ENCODE results near the gene SYT4. TPM values are rescaled to one million over a fixed set of nuclear protein-coding genes. Genes with fewer than 3 reads are reported as not detected.
"Not testable (repeated sequence)": the region's sequence is repeated elsewhere in the genome, so short reads cannot be mapped to it uniquely, and the experiment has no call there.

Gene SYT4, protein sequence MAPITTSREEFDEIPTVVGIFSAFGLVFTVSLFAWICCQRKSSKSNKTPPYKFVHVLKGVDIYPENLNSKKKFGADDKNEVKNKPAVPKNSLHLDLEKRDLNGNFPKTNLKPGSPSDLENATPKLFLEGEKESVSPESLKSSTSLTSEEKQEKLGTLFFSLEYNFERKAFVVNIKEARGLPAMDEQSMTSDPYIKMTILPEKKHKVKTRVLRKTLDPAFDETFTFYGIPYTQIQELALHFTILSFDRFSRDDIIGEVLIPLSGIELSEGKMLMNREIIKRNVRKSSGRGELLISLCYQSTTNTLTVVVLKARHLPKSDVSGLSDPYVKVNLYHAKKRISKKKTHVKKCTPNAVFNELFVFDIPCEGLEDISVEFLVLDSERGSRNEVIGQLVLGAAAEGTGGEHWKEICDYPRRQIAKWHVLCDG
- not detected in 2 replicates for total RNA-seq

DNA sequence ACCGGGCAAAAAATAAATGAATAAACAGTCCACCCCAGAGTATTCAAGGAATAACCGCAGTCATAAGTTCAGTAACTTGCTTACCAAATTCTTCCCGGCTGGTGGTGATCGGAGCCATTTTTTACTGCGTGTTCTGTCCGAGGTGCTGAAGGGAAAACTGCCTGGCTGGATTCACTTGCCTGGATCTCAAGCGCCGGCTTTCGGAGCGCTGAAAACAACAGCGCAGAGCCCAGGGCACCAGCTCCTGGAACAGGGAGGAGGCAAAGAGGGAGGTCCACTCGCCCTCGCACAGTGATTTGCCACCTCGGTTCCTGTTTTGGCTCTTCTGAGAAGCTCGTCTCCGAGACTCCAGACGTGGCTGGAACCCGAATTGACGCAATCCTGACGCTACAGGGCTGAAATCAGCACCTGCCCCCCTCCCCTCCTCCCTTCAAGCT lies at the start of gene SYT4:
SYT4 (minus strand) TSS at position 327 of the 437 bp plus-strand sequence; CDS start at position 118, 209 bp downstream.
- DNase-seq (ENCODE audit: low read depth in 2 of 2) = peak; percentile 41 to 49

DNA sequence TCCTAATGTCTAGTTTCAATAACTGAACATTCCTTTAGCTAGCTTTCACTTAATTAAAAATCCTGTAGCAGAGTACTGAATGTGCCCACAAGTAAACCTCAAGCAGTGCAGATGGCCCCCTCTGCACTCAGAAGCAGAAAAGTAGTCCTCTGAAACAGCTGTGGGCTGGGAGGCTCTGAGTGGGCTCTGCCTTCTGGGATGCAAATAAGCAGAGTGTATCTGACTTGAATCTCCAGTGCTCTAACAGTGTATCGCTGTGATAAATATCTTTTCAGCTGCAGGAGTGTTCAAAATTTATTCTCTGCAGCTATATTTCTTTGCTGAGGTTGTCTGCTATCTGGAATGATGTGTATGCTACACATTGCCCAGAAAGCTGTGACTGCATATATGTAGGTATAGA lies 44.8 kb upstream of the SYT4 start:
- DNase-seq (ENCODE audit: low read depth in 2 of 2) = no peak

DNA sequence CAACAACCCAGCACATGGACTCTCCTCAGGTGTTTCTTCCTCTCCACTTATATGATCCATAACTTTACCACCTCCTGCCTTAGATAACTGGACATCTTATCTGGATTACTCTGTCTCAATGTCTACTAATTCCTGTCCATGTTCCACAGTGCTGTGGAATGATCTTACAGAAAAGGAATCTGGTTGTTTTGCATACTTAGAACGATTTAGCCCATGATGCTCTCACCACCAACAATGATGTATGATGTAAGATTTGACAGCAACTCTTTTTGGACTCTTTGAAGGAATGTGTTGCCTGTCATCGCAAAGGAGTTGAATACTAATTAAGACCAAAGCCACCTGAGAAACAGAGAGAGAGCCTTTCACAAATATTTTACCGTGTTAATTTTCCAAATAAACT lies 37.7 kb upstream of the SYT4 start:
- DNase-seq (ENCODE audit: low read depth in 2 of 2) = no peak

DNA sequence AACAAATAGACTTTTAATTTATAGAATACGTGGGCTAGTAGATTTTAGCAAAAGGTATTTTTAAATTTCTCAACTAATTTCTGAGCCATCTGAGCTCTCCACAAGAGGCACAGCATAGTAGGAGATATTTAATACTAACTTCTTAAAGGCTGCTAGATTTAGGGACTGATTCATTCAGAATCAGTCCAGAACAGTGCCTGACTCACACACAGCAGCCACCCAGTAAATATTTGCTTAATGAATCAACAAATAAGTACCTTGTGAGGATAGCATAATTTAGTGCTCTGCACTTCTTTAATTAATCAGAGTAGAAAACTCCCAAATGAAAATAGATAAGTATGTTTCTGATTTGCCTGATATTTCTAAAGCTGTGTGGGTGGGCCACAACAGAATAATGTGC lies 35.6 kb upstream of the SYT4 start:
- no peak for DNase-seq (ENCODE audit: low read depth in 2 of 2)

DNA sequence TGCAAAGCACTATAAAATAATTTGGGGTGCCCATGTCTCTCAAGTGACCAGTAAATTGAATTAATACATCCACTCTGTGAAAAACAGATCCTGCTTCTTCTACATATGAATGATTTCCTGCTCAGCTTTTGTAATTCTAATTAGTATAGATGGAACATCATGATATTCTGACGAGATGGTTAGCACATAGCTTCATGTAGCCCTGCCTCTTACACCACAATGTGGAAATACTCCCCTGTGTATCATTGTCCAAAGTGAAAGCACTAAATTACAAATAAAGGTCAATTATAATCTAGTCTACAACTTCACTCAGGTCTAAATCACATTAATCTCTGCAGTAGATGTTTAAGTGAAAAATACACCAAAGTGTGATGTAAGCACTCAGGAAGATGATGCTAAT lies 32.9 kb upstream of the SYT4 start:
- no peak for DNase-seq (ENCODE audit: low read depth in 2 of 2)

DNA sequence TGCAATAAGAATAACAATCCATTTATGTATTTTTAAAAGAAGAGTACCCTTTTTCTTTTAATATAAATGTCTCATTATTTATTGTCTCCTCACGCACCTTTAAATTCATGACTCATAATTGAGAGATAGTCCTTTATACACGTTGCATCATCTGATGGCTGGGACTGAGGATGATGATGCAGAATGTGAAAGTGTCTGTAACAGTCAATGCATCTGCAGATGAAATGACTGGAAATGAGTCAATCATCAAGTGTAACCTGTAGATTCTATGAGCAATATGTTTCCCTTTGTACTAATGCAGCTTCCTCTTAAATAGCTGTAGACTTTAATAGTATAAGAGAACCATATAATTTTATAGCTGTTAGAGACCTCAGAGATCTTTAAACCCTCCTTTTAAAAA lies 26.1 kb upstream of the SYT4 start:
- DNase-seq (ENCODE audit: low read depth in 2 of 2) = no peak

DNA sequence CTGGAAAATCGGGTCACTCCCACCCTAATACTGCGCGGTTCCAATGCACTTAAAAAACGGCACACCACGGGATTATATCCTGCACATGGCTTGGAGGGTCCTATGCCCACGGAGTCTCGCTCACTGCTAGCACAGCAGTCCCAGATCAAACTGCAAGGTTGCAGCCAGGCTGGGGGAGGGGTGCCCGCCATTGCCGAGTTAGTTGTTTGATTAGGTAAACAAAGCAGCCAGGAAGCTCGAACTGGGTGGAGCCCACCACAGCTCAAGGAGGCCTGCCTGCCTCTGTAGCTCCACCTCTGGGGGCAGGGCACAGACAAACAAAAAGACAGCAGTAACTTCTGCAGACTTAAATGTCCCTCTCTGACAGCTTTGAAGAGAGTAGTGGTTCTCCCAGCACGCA lies 8.9 kb upstream of the SYT4 start:
- not testable (repeated sequence) for DNase-seq (ENCODE audit: low read depth in 2 of 2)

DNA sequence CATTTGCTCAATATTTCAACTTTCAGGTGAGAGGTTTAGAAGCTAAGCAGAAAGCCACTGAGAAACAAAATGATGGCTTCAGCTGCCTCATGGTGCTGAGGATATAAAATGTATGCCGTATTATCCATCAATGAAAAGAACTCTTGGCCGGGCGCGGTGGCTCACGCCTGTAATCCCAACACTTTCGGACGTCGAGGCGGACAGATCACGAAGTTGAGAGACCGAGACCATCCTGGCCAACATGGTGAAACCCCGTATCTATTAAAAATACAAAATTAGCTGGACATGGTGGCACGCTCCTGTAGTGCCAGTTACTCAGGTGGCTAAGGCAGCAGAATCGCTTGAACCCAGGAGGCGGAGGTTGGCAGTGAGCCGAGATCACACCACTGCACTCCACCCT lies 6.0 kb upstream of the SYT4 start:
- no peak for DNase-seq (ENCODE audit: low read depth in 2 of 2)

DNA sequence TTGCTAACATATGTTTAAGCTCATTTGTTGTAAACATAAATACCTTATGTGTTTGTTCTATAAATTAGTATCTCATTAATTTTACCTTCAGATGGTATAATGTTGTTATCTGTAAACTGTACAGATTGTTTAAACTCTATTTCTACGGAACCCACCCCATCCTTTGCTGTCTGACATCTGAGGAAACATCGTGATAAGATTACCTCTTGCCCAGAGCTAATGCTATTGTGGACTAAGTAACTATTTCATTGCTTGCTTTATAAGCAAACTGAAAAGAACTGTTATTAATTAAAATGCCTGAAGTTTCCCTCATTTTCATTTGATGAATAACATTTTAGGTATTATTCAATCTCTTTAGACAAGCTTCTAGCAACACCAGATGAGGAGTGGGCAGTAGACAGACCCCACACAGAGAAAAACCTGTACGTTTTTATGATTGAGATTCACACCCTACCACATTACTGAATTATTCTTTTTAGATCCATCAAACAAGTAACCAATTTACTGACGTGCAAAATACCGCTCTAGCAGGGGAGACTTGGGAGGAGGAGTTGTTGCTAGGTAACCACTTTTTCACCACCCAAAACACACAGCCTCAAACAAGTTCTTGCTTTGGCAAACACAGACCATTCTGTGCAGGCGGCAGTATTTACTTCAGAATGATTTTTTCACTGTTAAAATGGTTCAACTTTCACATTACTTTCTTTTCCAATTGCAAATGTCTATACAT lies 1.9 kb upstream of the SYT4 start:
- peak in 1 of 2 donors; percentile 1 for DNase-seq (ENCODE audit: low read depth in 2 of 2)

DNA sequence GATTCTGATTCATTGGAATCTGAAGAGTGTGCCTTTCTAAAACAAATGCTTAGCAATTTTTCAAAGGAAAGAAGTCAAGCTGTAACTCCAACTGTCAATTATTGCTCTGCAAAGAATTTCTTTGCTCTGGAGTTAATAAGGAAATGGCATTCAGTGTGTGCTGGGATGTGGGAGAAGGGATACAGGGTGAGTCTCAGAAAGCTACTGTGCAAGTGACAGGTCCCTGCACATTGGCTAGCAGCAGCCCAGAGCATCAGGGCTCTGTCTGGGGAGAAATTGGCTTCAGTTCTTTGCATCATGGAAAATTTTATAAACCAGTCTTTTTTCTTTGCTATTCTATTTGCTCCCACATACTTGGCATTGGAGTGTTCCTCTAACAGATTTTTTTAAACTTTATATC lies 1.1 kb upstream of the SYT4 start:
- DNase-seq (ENCODE audit: low read depth in 2 of 2) = no peak

DNA sequence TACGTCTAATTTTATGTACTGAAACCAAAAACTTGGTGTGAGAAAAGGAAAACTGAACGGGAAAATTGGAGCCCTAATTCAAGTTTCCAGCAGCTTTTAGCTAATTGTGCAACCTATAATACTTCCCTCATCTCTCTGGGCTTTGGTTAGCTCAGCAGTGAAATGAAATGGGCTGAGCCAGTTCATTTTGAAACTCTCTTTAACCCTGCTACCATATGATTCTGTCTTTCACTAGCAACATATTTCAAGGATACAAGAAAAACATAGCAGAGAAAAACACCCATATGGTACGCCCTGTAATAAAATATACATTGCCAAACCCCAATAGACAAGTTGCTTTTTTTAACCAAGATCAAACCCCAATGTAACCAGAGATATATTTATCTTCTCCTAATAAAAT lies 799 bp downstream of the SYT4 start:
- no peak for DNase-seq (ENCODE audit: low read depth in 2 of 2)

DNA sequence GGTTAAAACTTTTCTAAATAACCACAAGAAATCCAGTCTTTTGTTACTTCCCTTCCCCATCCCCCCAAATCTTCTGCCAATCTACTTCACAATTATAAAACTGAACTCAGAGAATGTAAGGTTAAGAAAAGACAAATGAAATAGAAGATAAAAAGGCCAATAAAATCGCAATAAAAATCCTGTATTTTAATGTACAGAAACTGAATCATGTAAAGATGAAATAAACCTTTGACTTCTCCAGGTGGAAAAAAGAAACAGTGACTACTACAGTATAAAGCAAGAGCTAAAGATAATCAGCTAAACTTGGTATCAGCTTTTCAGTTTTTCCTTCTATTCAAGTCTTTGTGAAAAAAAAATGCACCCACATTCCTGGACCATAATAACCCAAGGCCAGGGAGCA lies 1.7 kb downstream of the SYT4 start:
- DNase-seq (ENCODE audit: low read depth in 2 of 2) = no peak

DNA sequence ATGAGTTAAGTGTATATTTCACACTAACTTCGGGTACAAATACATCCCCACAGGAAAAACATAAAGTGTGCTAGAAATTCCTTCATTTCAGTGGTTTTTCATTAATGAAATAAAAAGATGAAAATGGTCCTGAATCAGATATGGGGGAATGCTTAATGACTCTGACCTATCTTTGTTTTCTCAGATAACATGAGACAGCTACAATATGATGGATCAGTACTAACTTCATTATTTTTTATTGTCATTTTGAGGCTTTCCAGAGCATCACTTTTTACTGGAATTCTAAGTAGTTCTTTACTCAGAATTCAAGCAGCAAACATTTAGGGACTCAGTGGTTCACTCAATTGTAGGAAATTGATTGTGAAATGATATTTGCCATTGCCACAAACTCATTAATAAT lies 2.8 kb downstream of the SYT4 start:
- DNase-seq (ENCODE audit: low read depth in 2 of 2) = no peak

DNA sequence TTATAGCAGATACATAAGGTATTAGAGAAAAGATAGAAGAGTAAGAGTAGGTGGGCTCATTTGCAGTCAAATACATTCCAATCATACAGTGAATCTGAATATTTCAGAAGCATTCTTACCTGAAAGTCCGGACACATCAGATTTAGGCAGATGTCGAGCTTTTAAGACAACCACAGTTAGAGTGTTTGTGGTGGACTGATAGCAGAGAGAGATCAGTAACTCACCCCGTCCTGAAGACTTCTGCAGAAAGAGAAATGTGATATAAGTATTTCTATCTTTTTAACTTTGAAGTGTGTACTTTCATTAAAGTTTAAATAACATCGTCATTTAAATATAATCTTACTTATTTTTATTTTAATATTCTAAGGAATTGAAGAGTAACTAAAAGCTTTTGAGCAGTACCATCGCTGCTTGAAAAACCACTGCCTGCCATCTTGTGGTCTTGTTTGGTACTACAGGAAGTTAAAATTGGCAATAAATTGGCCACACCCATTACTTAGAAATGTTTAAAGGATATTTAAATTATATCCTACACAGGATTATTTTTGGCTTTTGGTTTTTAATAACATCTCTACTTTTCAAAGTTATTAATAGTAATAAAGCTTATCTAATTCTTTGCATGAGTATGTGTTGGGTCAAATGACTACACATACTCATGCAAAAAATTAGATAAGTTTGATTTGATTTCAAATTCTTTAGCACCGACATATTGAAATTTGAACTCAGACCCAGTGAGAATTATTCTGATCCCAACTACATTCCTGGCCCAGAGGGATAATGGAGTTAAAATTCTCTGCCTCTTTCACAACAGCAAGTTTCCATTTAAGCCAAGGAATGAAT lies 5.5 kb downstream of the SYT4 start:
- peak; percentile 57 to 65 for DNase-seq (ENCODE audit: low read depth in 2 of 2)

DNA sequence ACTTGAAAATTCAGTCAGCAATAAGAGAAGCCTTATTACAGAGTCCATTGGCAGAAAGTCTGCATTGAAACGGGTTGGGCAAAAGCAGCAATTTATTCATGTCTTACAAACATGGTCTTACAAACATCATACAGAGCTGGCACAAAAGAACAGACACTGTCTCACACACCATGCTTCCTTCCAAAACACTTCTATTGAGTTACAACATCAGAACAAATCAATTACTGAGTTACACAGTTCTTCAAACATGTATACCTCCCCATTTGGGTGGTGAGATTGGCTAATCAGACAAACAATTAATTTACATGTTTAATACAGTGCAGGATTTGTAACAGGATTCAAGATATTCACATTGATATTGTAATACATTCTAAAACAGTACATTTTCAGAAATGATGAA lies 9.5 kb downstream of the SYT4 start:
- DNase-seq (ENCODE audit: low read depth in 2 of 2) = no peak

DNA sequence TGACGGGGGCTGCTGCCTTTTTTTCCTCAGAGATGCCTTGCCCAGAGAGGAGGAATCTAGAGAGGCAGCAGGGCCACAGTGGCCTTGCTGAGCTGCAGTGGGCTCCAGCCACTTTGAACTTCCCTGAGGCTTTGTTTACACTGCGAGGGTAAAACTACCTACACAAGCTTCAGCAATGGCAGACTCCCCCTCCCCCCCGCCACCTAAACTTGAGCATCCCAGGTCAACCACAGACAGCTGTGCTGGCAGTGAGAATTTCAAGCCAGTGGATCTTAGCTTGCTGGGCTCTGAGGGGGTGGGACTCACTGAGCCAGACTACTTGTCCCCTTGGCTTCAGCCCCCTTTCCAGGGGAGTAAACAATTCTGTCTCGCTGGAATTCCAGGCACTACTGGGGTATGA lies 11.8 kb downstream of the SYT4 start:
- DNase-seq (ENCODE audit: low read depth in 2 of 2) = no peak

DNA sequence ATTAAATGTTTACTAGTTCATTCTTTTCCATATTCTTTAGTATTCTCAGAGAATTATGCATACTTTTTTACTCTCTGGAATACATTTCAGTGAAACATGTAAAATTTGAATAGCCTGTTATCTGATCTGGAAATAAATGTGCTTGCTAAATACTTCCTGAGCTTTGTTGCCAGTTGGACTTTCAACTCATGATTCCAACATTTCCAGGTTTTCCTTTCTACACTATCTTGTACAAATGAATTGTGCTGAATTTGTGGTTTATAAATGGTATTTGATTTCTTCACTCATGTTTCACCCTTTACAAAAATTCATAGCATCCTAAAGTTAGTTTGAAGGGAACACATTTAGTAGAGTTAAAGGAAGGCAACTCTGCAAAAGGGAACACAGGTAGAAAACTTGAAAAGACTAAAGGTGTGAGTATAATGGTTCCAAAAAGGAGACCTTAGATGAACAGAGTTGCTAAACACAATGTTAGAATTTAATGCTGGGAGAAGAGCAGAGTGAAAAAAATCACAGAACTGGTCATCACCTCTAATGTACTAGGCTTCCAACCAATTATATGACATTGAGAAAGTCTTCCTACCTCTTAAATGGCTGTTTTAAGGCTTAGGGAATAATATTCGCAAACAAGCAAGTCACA lies 28.6 kb downstream of the SYT4 start:
- DNase-seq (ENCODE audit: low read depth in 2 of 2) = no peak

DNA sequence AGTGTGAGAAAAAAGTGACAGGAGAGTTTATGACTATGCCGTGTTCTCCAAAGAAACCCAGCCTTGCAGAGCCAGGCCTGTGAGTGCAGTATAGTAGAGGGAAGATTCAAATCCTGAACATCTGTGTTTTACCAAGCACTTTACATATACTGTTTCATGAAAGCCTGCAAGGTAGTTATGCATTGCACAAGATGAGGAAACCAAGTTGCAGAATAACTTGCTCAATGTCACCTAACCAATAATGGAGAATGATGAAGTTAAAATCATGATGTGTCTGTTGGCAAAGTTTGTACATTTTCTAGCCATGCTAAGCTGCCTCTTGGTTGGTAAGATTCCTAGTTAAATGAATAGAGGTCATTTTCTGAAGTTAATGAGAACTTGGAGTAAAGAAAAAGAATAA lies 29.3 kb downstream of the SYT4 start:
- DNase-seq (ENCODE audit: low read depth in 2 of 2) = no peak

DNA sequence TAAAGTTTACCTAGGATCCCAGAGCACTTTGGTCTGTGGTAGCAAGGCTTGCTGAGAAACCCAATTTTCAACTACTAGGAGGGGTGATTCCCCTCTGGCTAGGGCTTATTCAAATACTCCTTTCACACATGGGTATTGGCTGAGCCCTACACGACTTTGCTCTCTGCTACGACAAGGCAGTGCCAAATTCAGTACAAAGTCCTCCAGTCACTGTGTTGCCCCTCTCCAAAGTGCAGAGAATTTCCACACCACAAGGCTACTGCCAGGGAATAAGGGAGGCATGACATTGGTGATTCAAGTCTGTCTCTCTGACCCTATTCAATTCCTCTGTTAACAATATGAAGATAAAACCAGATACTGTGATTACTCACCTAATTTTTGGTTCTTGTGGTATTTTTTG lies 38.9 kb downstream of the SYT4 start:
- no peak for DNase-seq (ENCODE audit: low read depth in 2 of 2)

DNA sequence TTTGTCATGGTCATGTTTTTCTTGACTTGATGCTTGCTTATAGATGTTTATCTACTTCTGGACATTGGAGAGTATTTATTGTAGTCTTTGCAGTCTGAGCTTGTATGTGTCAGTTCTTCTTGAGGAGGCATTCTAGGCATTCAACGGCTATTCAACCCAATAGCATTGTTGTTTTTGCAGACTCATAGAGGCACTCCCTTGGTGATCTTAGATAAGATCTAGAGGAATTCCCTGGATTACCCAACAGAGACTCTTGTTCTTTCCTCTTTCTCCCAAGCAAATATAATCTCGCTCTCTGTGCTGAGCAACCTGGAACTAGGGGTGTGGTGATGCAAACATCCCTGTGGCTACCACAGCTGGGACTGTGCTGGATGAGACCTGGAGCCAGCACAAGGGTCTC lies 40.4 kb downstream of the SYT4 start:
- DNase-seq (ENCODE audit: low read depth in 2 of 2) = no peak

DNA sequence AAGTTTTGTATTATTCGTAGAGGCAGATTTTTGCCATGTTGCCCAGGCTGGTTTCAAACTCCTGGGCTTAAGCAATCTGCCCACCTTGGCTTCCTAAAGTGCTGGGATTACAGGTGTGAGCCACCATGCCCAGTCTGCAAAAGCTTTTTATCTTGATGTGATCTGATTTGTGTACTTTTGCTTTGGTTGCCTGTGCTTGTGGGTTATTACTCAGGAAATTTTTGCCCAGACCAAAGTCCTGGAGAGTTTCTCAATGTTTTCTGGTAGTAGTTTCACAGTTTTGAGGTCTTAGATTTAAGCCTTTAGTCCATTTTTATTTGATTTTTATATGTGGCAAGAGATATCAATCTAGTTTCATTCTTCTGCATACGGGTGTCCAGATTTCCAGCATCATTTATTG lies 42.4 kb downstream of the SYT4 start:
- DNase-seq (ENCODE audit: low read depth in 2 of 2) = no peak

DNA sequence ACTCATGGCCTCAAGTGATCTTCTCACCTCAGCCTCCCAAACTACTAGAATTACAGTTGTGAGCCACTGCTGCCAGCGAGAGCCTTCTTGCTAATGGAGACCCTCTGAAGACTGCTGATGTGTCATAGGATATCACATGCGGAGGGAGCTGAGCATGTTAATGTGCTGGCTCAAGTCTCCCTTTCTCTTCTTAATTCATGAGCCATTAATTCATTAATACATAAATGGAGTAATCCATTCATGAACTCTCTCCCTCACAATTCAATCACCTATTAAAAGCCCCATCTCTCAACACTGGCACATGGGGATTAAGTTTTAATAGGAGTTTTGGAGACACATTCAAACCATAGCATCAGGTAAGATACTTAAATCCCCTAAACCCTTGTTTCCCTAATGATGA lies 54.8 kb downstream of the SYT4 start:
- DNase-seq (ENCODE audit: low read depth in 2 of 2) = no peak
